IPS-18a (cell line): ENCODE measurements around the gene GPR158.

Experiments used
- H3K27ac ChIP-seq: one replicate; pipeline ENCODE4 v1.5.1; 2013; ENCODE audit warnings: low read length
- H3K27me3 ChIP-seq: one replicate; pipeline ENCODE4 v1.6.1; 2013; ENCODE audit warnings: mild to moderate bottlenecking, low read length; ENCODE audit not compliant: control insufficient read depth, insufficient read depth
- H3K36me3 ChIP-seq: one replicate; pipeline ENCODE4 v1.6.1; 2013; ENCODE audit warnings: low read depth, low read length; ENCODE audit not compliant: control insufficient read depth
- H3K4me1 ChIP-seq: one replicate; pipeline ENCODE4 v1.6.1; 2013; ENCODE audit warnings: low read depth, low read length; ENCODE audit not compliant: control insufficient read depth
- H3K4me3 ChIP-seq: one replicate; pipeline ENCODE4 v1.5.1; 2013; ENCODE audit warnings: low read length
- H3K9ac ChIP-seq: one replicate; pipeline ENCODE4 v1.6.1; 2013; ENCODE audit warnings: mild to moderate bottlenecking, low read length, moderate library complexity
- H3K9me3 ChIP-seq: one replicate; pipeline ENCODE4 v1.6.1; 2013; ENCODE audit warnings: low read depth, low read length; ENCODE audit not compliant: control insufficient read depth

Gene GPR158

DNA sequence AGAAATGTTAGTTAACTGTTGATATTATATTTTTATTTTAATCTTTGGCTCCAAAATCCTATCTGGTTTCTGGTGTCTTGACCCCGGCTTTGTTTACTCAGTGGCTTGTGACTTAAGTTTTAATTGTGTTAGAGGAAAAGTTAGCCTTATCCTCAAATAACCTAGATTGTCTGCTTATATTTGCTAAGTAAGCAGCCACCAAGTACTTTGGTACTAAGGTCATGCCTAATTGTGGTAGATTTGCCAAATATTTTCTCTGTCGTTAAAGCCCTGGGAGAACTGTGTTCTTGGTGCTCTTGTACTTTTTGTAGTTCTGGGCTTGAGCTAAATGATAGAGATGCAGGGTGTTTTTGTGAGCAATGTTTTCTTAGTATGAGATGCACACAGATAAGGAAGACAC is 34.8 kb downstream of the GPR158 start:
- Histone ChIP-seq H3K27me3 (no peaks in the 10 kb centered on the region), H3K9me3 (no peaks in the 10 kb centered on the region), H3K9ac (no peak overlapping the region), H3K4me1 (no peaks in the 10 kb centered on the region), H3K36me3 (no peaks in the 10 kb centered on the region), H3K27ac (no peak overlapping the region), H3K4me3 (no peak overlapping the region)

DNA sequence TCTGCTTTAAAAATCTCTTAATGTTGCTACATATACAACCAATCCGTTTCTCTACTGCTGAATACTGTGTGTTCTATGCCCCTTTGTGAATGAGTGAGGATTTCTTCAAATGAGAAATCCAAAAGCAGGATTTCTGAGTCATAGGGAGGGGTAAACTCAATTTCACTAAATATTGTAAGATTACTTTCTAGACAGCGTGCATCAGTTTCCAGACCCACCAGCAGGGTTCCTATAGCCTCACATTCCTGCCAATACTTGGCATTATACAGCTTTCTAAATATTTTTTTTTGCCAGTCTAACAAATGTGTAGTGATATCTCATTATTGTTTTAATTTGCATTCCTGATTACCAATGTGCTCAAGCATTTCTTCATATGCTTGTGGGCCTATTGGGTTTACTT is 35.5 kb downstream of the GPR158 start:
- H3K27ac ChIP-seq, result no peak overlapping the region
- no peaks in the 10 kb centered on the region for H3K4me1 ChIP-seq
- no peaks in the 10 kb centered on the region for H3K27me3 ChIP-seq
- H3K9ac ChIP-seq, result no peak overlapping the region
- H3K9me3 ChIP-seq, result no peaks in the 10 kb centered on the region
- H3K36me3 ChIP-seq, result no peaks in the 10 kb centered on the region
- H3K4me3 ChIP-seq, result no peak overlapping the region

DNA sequence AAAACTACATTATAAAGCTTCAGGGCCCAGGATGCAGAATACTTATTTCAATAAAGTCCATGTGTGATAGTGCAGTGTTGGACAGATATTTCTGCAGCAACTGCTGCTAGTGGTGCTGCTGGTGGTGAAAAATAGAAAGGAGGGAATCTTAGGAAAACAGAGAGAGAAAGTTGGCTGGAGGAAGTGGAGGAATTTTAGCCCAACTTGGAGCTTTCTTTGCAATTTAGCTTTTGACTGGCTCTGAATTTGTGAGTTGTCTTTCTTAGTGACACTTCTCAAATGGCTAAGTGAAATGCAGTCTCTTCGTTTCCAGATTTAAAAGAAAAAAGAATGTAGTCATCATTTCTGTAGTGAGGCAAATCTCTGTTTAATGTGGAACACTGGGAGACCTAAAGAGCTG is 45.4 kb downstream of the GPR158 start:
- no peaks in the 10 kb centered on the region for H3K9me3 ChIP-seq
- H3K4me3 ChIP-seq, result no peak overlapping the region
- no peaks in the 10 kb centered on the region for H3K36me3 ChIP-seq
- no peak overlapping the region for H3K27ac ChIP-seq
- no peaks in the 10 kb centered on the region for H3K27me3 ChIP-seq
- H3K9ac ChIP-seq, result no peak overlapping the region
- H3K4me1 ChIP-seq, result no peaks in the 10 kb centered on the region

DNA sequence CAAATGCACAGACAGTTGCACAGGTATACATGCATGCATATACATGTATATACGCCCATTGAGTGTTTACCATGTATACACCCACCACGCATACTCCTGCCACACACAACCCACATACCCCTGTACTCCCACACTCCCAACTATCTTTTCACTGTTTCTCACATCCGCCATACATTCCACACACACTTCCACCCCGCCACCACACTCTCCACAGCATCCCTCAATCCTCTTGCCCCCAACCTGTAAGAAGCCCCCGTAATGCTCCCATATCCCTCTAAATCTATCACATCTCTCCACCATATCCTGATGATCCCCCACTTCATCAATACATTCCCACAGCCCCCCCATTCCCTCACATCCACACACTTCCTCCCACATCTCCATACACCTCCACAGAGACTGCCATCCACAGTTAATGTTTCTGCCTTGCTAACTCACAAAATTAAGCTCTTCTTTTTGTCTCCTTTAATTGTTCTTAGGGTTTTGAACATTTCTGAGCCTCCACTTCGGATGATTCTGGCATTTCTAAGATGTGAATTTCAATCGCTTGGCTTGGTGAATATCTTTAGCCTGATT is 47.4 kb downstream of the GPR158 start:
- Histone ChIP-seq H3K9me3 (no peaks in the 10 kb centered on the region), H3K27ac (no peak overlapping the region), H3K27me3 (no peaks in the 10 kb centered on the region), H3K9ac (no peak overlapping the region), H3K4me3 (no peak overlapping the region), H3K4me1 (no peaks in the 10 kb centered on the region), H3K36me3 (no peaks in the 10 kb centered on the region)

DNA sequence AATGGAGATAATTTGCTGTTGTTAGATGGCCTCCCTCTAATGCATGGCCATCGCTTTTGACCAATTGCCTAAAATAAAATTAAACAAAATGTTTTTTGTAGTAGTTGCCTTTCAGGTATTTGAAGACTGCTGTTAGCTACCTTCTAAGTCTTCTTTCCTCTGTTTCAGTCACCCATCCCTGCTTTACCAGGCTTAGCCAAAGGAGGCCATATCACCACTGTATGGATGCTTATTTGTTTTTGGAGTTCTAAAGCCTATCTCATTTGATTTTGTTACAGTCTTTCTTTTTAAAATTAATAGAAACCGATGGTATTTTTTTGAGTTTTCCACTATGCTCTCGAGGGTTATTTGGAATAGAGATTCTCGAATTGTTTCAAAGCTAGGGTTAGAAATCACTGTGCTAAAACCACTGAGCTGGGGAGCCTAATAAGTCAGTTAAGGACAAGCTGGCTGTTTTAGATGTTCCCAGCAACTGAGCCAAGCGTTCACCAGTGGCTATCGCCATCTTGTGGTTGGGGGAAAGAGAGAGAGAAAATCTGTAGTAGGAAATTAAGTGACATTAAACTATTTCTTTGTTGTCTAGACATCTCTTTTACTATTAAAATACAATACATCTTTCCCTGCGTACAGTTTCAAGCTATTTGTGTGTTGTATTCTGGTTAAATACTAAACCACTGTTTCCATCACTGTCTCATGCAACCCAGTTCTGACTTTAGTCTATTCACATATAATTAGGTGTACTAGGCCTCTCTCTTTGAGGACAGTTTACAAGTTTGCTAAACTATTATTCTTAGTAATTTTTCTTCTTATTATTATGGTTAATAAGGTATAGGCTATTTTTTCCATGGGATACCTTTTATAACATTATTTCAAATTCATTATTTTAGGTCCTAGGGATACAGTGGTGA is 52.2 kb downstream of the GPR158 start:
- Histone ChIP-seq H3K27ac (no peak overlapping the region), H3K27me3 (no peaks in the 10 kb centered on the region), H3K4me1 (no peaks in the 10 kb centered on the region), H3K36me3 (no peaks in the 10 kb centered on the region), H3K9ac (no peak overlapping the region), H3K4me3 (no peak overlapping the region), H3K9me3 (no peaks in the 10 kb centered on the region)

DNA sequence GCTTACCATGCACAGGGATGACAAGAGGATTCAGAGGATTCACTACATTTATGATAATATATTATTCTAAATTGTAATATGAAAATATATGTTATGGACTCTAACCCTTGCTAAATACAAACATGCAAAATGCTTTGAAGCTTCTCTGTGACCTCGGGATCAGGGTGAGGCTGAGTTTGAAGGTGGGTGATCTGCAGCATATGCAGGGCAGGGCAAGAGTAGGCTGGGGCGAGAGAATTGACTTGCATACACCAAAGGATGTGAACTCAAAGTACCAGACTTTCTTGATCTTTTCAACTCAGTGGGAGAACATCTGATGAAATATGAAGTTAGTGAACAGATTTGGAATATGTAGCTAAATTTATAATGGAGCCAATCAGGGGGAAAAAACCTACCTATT is 57.0 kb downstream of the GPR158 start:
- no peaks in the 10 kb centered on the region for H3K9me3 ChIP-seq
- no peaks in the 10 kb centered on the region for H3K4me1 ChIP-seq
- H3K27ac ChIP-seq, result no peak overlapping the region
- no peak overlapping the region for H3K9ac ChIP-seq
- H3K27me3 ChIP-seq, result no peaks in the 10 kb centered on the region
- no peak overlapping the region for H3K4me3 ChIP-seq
- no peaks in the 10 kb centered on the region for H3K36me3 ChIP-seq

DNA sequence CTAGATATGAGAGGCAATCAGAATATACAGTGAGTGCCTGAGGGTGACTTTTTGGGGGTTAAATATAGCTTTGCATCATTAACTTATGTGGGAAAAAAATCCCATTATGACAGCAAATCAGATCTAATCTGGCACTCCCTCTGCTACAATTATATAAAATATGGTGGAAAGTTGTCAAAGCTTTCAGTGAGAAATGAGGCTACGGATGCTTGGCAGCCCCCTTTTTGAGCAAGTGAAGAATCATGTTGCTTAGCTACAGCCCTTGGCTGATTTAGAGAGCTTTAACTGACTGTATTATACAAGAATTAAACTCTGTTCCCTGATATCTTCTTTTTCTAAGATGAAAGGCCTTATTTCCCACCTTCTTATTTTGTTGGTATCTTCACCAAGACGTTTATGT is 57.4 kb downstream of the GPR158 start:
- Histone ChIP-seq H3K4me1 (no peaks in the 10 kb centered on the region), H3K9ac (no peak overlapping the region), H3K4me3 (no peak overlapping the region), H3K27ac (no peak overlapping the region), H3K36me3 (no peaks in the 10 kb centered on the region), H3K9me3 (no peaks in the 10 kb centered on the region), H3K27me3 (no peaks in the 10 kb centered on the region)

DNA sequence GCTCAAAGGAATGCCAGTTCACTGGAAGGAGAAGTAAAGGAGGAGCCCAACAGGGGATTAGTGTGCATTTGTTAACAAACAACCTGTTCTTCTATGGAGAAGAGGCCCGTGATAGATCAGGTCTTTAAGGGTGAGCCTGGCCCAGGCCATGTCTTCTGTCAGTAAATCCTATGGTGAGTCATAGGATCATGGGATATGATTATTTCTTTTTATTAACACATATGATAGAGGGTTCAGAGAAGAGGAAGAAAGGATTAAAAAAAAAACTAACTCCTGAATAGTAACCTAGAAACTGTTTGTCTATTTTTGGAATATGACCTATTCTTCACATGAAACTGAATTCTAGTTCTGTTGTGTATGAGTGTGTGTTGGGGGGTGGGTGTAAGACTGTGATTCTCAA is 70.4 kb downstream of the GPR158 start:
- H3K4me1 ChIP-seq, result no peaks in the 10 kb centered on the region
- H3K36me3 ChIP-seq, result no peaks in the 10 kb centered on the region
- no peak overlapping the region for H3K9ac ChIP-seq
- H3K27ac ChIP-seq, result no peak overlapping the region
- H3K27me3 ChIP-seq, result no peaks in the 10 kb centered on the region
- no peaks in the 10 kb centered on the region for H3K9me3 ChIP-seq
- H3K4me3 ChIP-seq, result no peak overlapping the region

DNA sequence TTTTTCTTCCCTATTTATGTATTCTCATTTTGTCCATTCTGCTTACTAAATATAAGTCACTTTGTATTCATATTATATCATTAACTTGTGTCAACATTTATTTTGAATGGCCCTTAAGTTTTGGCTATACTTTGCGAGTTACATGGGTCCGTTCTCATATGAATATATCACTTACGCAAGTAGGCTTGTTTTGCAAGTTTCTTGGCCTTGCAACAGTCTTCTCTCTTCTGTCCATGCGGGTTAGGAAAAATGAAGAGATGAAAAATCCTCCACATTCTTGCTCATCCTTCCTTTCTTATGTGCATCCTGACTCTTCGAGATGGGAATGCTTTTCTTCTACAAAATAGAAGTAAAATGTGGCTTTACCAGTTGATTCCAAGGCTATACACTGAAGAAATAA is 82.8 kb downstream of the GPR158 start:
- H3K9ac ChIP-seq, result no peak overlapping the region
- no peaks in the 10 kb centered on the region for H3K9me3 ChIP-seq
- peaks cover 5% of the 10 kb centered on the region for H3K4me1 ChIP-seq

DNA sequence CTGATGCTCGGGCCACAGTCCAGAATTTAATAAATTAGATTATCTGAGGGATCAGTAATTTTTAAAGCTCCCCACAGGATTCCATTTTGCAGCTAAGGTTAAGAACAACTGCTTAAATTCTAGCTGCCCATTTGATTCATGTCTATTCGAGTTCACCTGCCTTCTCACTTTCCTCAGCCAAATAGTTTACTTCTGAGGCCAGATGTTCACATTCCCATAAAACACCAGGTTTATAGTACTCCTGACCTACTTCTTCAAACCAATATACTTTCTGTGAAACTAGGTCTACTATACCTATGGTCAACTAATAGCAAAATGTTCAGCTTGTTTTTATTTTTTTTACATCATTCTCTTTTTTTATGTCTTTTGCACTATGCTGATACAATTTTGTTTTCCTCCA is 86.3 kb downstream of the GPR158 start:
- no peaks in the 10 kb centered on the region for H3K9me3 ChIP-seq
- no peak overlapping the region for H3K4me3 ChIP-seq
- H3K4me1 ChIP-seq, result no peaks in the 10 kb centered on the region
- H3K36me3 ChIP-seq, result no peaks in the 10 kb centered on the region
- no peaks in the 10 kb centered on the region for H3K27me3 ChIP-seq
- no peak overlapping the region for H3K27ac ChIP-seq
- H3K9ac ChIP-seq, result no peak overlapping the region

More for the DNA sequence above, 82.8 kb downstream of the GPR158 start:
- no peak overlapping the region for H3K4me3 ChIP-seq
- no peaks in the 10 kb centered on the region for H3K36me3 ChIP-seq
- no peaks in the 10 kb centered on the region for H3K27me3 ChIP-seq
- no peak overlapping the region for H3K27ac ChIP-seq

DNA sequence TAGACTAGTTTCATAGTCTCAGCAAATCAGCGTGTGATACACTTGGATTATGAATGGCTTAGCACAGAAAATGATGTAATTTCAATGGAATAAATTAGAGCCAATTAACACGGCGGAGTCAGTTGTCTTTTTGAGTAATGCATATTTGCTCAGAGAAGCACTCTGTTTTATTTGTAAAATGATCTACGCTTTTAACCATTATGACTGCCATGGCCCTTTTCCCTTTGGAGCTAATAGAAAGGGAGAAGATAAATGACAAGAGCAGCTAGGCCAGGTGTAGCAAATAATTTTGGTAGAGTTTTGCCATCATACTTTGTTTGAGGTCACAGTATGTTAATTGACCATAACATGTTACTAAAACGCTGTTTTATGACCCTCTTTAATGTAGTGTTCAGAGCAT is 86.8 kb downstream of the GPR158 start:
- H3K4me3 ChIP-seq, result no peak overlapping the region
- H3K4me1 ChIP-seq, result no peaks in the 10 kb centered on the region
- no peaks in the 10 kb centered on the region for H3K9me3 ChIP-seq
- H3K9ac ChIP-seq, result no peak overlapping the region
- no peaks in the 10 kb centered on the region for H3K36me3 ChIP-seq
- H3K27ac ChIP-seq, result no peak overlapping the region
- no peaks in the 10 kb centered on the region for H3K27me3 ChIP-seq

DNA sequence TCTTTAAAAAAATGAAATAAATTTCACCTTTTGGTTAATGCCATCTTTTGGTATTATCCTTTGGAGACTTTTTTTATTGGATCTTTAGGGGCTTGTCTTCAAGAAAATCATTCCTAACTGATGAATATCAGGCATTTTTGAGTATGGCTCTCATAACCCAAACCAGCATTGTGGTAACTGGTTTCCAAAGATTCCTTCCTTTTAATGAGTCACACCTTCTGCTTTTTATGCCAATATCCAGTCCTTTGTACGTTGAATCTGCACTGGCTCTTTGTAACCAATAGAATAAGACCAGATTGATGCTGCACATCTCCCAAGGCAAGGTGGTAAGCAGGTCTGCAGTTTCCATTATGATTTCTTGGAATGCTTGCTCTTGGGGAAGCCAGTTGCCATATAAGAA is 89.1 kb downstream of the GPR158 start:
- H3K9me3 ChIP-seq, result no peaks in the 10 kb centered on the region
- no peaks in the 10 kb centered on the region for H3K4me1 ChIP-seq
- no peaks in the 10 kb centered on the region for H3K27me3 ChIP-seq
- no peak overlapping the region for H3K4me3 ChIP-seq
- no peaks in the 10 kb centered on the region for H3K36me3 ChIP-seq
- no peak overlapping the region for H3K9ac ChIP-seq
- no peak overlapping the region for H3K27ac ChIP-seq
